Activated CD4-positive, CD25-positive, alpha-beta regulatory T cell (primary cell): ENCODE results near the gene PALS1.
A peak's percentile ranks its signal among the peaks of the same experiment; 100 is the strongest.

Experiments used
- DNase-seq, 4 experiments: peaks; one replicate each; lab custom pipeline; 2025; lab: John Stamatoyannopoulos, UW

PALS1 gene

DNA sequence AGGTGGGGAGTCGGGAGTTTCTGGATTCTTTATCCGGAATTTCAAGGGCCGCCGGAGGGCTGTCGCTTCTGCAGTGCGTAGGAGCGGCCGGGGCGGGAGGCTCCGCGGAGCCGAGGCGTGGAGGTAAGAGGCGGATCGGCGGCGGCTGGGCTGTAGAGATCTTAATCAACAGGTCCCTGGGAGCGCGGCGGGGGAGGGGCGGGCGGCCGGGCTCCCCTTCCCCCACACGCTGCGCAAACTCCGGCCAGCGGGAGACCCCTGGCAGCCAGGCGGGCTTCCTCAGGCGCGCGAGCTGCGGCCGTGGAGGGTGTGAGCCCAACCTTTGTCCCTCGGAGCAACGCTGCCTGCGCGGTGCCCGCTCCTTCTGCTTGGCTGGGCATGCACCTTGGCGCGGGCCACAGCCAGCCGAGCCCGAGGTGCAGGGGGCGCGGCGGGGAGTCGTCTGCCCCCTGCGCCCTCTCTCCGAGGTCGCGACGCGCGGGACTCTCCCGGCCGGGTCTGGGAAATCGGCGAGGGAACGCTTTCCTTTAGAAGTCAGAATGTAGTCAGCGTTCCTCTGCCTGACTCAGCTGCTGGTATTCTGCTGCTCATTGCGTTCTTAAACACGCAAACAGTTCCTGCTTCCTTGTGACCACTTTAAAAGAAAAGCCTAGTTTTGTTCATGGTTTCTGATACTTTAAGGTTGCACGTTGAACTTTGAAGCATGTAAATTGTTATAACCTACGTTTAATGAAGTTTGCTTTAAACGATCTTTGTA, at the start of gene PALS1:
PALS1 (plus strand) TSS at position 25 of the 757 bp plus-strand sequence. CDS start 37,736 bp downstream, outside the sequence.
- peak in 1 of 4 experiments; percentile 42 for DNase-seq

DNA sequence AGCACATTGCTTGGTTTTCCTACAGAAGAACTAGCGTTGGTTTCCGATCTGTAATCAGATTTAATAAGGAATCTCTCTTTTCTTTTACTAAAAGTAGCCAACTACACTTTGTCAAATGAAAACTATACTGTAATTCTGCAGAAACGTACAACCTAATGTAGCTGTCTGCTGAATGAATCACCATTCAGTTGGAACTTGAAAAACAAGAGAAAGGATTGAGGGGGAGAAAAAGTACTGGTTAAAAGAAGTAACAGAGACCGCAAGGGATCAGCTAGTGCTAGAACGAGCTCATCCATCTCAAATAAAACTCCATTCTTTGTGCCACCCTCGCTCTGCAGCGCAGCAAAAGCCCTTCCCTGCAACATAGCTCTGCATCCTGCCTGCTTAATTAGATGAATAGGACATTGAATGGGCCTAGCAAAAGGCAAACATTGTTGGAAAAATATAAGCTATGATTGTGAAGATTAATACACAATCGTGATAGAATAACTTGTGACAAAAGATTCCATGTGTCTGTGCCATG, 49.4 kb upstream of the PALS1 start:
- no peak for DNase-seq

GRCh38 chr14:67192366-67192765, 48.9 kb upstream of the PALS1 start:
- no peak for DNase-seq

- no peak for DNase-seq
These were observed 46.0 kb upstream of the PALS1 start for GRCh38 chr14:67195279-67195678.

DNA sequence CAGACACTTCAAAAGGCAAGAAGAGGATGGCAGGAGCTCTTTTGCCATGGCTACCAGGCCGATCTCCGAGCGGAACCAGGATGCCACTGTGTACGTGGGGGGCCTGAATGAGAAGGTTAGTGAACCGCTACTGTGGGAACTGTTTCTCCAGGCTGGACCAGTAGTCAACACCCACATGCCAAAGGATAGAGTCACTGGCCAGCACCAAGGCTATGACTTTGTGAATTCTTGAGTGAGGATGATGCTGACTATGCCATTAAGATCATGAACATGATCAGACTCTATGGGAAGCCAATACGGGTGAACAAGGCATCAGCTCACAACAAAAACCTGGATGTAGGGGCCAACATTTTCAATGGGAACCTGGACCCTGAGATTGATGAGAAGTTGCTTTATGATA, 42.2 kb upstream of the PALS1 start:
- DNase-seq = no peak

DNA sequence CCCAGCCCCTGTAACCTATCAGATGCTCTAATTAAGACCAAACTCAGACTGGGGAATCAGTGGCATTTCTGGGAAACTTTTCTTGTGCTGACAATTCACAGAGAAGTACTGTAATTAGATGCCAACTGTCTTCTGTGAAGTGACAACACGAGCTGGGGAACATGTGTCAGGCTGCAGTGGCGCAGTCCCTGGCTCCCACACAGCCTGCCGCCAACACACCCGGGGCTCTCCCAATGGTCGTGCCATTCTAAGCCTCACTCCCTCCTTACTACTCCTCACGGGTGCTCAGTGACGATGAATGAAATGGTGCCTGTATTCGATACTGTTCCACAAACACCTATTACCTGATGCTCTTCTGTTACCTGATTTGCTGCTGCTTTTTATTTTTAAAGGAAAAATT, 33.4 kb upstream of the PALS1 start:
- no peak for DNase-seq

DNA sequence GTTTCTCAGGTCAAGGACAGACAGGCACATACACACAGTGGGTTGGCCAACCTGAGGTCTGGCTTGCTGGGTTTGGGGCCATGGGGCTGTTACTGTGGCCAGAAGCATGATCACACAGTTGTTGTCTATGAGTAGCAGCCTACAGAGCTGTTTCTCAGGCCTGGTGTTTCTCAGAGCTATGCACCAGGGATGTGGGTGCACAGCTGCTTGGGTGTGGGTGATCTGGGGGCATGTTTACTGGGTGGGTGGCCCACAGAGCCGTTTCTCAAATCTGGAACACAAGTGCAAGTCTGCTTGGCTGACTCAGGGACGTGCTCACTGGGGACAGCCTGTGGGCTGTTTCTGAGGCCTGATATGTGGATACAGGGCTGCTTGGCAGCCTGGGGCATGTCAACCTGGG, 23.1 kb upstream of the PALS1 start:
- DNase-seq = no peak

GRCh38 chr14:67221248-67221981, 19.8 kb upstream of the PALS1 start:
- no peak for DNase-seq

- no peak for DNase-seq
These were observed 19.3 kb upstream of the PALS1 start for GRCh38 chr14:67221982-67222328.

GRCh38 chr14:67225523-67225922, 15.7 kb upstream of the PALS1 start:
- DNase-seq = no peak

GRCh38 chr14:67228325-67228984, 12.8 kb upstream of the PALS1 start:
- DNase-seq = no peak

GRCh38 chr14:67232066-67232465, 9.2 kb upstream of the PALS1 start:
- no peak for DNase-seq

- DNase-seq = no peak
These were observed 8.6 kb upstream of the PALS1 start for GRCh38 chr14:67232621-67233020.

- no peak for DNase-seq
These were observed 3.6 kb upstream of the PALS1 start for GRCh38 chr14:67237591-67237990.

DNA sequence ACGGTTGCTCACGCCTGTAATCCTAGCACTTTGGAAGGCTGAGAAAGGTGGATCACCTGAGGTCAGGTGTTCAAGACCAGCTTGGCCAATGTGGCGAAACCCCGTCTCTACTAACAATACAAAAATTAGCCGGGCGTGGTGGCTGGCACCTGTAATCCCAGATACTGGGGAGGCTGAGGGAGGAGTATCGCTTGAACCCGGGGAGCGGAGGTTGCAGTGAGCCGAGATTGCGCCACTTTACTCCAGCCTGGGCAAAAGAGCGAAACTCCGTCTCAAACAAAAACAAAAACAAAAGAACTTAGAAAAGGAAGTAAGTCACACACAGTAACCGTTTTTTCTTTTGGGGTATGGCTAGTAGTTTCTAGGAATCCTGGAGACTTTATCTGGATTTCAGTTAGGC, 1.7 kb upstream of the PALS1 start:
- no peak for DNase-seq

GRCh38 chr14:67240168-67240932, 885 bp upstream of the PALS1 start:
- no peak for DNase-seq

- DNase-seq = peak; percentile 81 to 89 (median 87)
These were observed 241 bp upstream of the PALS1 start for GRCh38 chr14:67240978-67241410.

DNA sequence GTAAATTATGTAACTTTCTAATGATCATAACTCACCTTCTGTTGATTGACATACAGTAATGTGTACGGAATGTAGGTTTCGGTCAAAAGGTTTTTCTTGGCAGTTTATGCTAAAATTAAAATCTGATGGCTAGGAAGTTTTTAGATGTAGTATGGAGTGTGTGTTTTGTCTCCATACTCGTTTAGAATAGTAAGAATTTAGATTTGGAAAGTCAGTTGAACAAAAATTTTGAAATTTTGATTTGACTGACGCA, 859 bp downstream of the PALS1 start:
- no peak for DNase-seq

DNA sequence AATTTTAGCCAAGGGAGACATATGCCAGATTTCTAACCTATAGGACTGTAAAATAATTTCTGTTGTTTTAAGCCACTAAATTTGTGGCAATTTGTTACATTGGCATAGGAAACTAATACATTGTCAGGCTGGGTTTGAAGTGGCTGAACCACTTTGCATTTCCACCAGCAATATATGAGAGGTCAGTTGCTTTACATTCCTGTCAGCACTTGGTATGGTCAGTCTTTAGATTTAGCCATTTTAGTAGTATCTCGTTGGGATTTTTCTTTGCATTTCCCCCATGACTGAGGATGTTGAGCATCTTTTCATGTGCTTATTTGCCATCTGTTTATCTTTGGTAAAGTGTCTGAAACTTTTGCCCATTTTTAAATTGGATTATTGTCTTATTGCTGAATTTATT, 3.9 kb downstream of the PALS1 start:
- no peak for DNase-seq

DNA sequence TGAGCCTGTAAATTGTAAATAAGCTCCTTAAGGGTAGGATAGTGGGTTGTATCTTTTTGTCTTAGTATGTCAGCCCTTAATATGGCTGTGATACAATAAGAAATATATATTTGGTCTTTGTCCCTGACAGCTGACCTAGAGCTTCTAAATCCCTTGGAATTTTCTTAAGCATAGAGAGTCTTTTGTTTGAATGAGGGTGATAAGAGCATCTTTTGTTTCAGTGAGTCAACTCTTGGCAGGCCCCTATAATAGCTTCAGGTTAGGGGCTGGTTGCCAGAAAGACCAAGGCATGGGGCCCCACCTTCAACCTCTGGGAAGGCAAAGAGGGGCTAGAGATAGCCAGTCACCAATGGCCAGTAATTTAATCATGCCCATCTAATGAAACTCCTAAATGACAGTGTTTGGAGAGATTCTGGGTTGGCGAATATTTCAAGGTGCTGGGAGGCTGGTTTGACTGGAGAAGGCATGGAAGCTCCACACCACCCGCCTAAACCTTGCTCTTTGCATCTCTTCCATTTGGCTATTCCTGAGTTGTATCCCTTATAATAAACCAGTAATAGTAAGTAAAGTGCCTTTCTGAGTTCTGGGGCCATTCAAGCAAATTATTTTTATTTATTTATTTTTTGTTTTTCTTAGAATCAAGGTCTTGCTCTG, 10.5 kb downstream of the PALS1 start:
- DNase-seq = no peak

DNA sequence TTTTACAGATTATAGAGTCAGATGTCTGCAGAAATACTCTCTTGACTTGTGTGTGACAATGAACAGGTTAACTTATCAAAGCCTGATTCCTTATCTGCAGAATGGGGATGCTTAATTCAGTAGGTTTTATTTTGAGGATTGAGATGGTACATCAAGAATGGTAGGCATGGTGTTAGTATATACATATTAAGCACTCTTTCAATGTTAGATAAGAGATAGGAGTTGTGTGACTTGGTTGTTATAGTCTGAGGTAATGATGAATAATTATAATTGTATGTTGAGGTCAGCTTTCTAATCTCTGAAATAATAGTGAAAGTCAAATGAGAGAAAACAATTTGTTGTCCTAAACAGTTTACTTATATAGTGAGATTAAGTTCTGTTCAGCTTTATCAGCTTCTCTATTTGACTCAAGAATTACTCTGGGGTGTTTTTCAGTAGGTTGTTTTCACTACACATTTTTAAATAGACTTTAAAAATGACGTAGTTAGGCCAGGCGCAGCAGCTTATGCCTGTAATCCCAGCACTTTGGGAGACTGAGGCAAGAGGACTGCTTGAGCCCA, 11.9 kb downstream of the PALS1 start:
- DNase-seq = no peak
